ENCODE results near the gene NT5C3B.
"Not testable (repeated sequence)": the region's sequence is repeated elsewhere in the genome, so short reads cannot be mapped to it uniquely, and the experiment has no call there.

Gene NT5C3B

GRCh38 chr17:41837761-41838538 lies 1.9 kb upstream of the NT5C3B start, which contains the start of gene KLHL10:
KLHL10 (plus strand) TSS chr17:41837825; CDS start chr17:41837933, 108 bp downstream.
- Histone ChIP-seq H3K9me3 (replicated peaks; ENCODE audit: insufficient read depth, low read length) (no peaks in the 10 kb centered on the region), H3K9ac (ENCODE audit: low read length) (peak within 1 kb of the TSS; percentile 37; the same call in 1 of the 2 replicates), H2AFZ (ENCODE audit: low read length) (peak within 1 kb of the TSS; percentile 79), H3K4me3 (ENCODE audit: low read length) (peak within 1 kb of the TSS; percentile 87; the same call in 1 of the 2 replicates), H3F3A (ENCODE audit: insufficient read depth, low read length) (no peaks in the 10 kb centered on the region), H3K36me3 (replicated peaks; ENCODE audit: insufficient read depth, low read length) (no peaks in the 10 kb centered on the region), H3K27me3 (replicated peaks; ENCODE audit: insufficient read depth, low read length) (no peaks in the 10 kb centered on the region), H3K9me2 (replicated peaks; ENCODE audit: insufficient read depth, low read length) (no peaks in the 10 kb centered on the region), H3K4me1 (ENCODE audit: low read length) (peaks cover 6% of the 10 kb centered on the region; the same call in 1 of the 2 replicates), H3K79me2 (ENCODE audit: low read length) (no peaks in the 10 kb centered on the region), H3K27ac (ENCODE audit: low read length) (no peak within 1 kb of the TSS), H4K20me1 (ENCODE audit: insufficient read depth, low read length) (no peaks in the 10 kb centered on the region), H3K4me2 (ENCODE audit: low read depth, low read length) (peak within 1 kb of the TSS; percentile 82)
- no peak for DNase-seq
- no peak for TF ChIP-seq EZH2phosphoT487 (IDR thresholded peaks at IDR 0.05; ENCODE audit: low read length)
- TF ChIP-seq EZH2 (optimal IDR thresholded peaks at IDR 0.05; ENCODE audit: low read depth, low read length) = no peak
- TF ChIP-seq CTCF (IDR thresholded peaks at IDR 0.05; ENCODE audit: low read length) = no peak

- peak overlapping the region; percentile 82 for H3K4me2 ChIP-seq (ENCODE audit: low read depth, low read length)
- H4K20me1 ChIP-seq (ENCODE audit: insufficient read depth, low read length) = no peaks in the 10 kb centered on the region
- TF ChIP-seq CTCF (IDR thresholded peaks at IDR 0.05; ENCODE audit: low read length) (no peak), EZH2 (optimal IDR thresholded peaks at IDR 0.05; ENCODE audit: low read depth, low read length) (no peak), EZH2phosphoT487 (IDR thresholded peaks at IDR 0.05; ENCODE audit: low read length) (no peak)
- peak overlapping the region; percentile 87 for H3K4me3 ChIP-seq (ENCODE audit: low read length)
- H3K36me3 ChIP-seq (replicated peaks; ENCODE audit: insufficient read depth, low read length) = no peaks in the 10 kb centered on the region
- peak overlapping the region; percentile 37; the same call in 1 of the 2 replicates for H3K9ac ChIP-seq (ENCODE audit: low read length)
- H2AFZ ChIP-seq (ENCODE audit: low read length) = peak overlapping the region; percentile 79
- no peak for DNase-seq
- no peaks in the 10 kb centered on the region for H3K9me2 ChIP-seq (replicated peaks; ENCODE audit: insufficient read depth, low read length)
- H3F3A ChIP-seq (ENCODE audit: insufficient read depth, low read length) = no peaks in the 10 kb centered on the region
- H3K27ac ChIP-seq (ENCODE audit: low read length) = no peak overlapping the region
- peaks cover 6% of the 10 kb centered on the region; the same call in 1 of the 2 replicates for H3K4me1 ChIP-seq (ENCODE audit: low read length)
- H3K9me3 ChIP-seq (replicated peaks; ENCODE audit: insufficient read depth, low read length) = no peaks in the 10 kb centered on the region
- no peaks in the 10 kb centered on the region for H3K79me2 ChIP-seq (ENCODE audit: low read length)
- no peaks in the 10 kb centered on the region for H3K27me3 ChIP-seq (replicated peaks; ENCODE audit: insufficient read depth, low read length)
These were observed 641 bp upstream of the NT5C3B start for GRCh38 chr17:41836550-41837196.

- Histone ChIP-seq H3K27me3 (replicated peaks; ENCODE audit: insufficient read depth, low read length) (no peaks in the 10 kb centered on the region), H3F3A (ENCODE audit: insufficient read depth, low read length) (no peaks in the 10 kb centered on the region), H3K4me1 (ENCODE audit: low read length) (peaks cover 6% of the 10 kb centered on the region; the same call in 1 of the 2 replicates), H3K4me3 (ENCODE audit: low read length) (peak overlapping the region; percentile 87), H3K27ac (ENCODE audit: low read length) (no peak overlapping the region), H3K79me2 (ENCODE audit: low read length) (no peaks in the 10 kb centered on the region), H3K9ac (ENCODE audit: low read length) (peak overlapping the region; percentile 79), H3K4me2 (ENCODE audit: low read depth, low read length) (peak overlapping the region; percentile 63), H2AFZ (ENCODE audit: low read length) (peak overlapping the region; percentile 78), H3K9me2 (replicated peaks; ENCODE audit: insufficient read depth, low read length) (no peaks in the 10 kb centered on the region), H4K20me1 (ENCODE audit: insufficient read depth, low read length) (no peaks in the 10 kb centered on the region), H3K9me3 (replicated peaks; ENCODE audit: insufficient read depth, low read length) (no peaks in the 10 kb centered on the region), H3K36me3 (replicated peaks; ENCODE audit: insufficient read depth, low read length) (no peaks in the 10 kb centered on the region)
- DNase-seq = no peak
- no peak for TF ChIP-seq EZH2phosphoT487 (IDR thresholded peaks at IDR 0.05; ENCODE audit: low read length)
- no peak for TF ChIP-seq EZH2 (optimal IDR thresholded peaks at IDR 0.05; ENCODE audit: low read depth, low read length)
- no peak for TF ChIP-seq CTCF (IDR thresholded peaks at IDR 0.05; ENCODE audit: low read length)
These were observed 725 bp downstream of the NT5C3B start for GRCh38 chr17:41835214-41835799.

GRCh38 chr17:41829961-41830360 lies 6.1 kb downstream of the NT5C3B start:
- not testable (repeated sequence) for H3K27me3 ChIP-seq (replicated peaks; ENCODE audit: insufficient read depth, low read length); H3K36me3 ChIP-seq (replicated peaks; ENCODE audit: insufficient read depth, low read length); H3F3A ChIP-seq (ENCODE audit: insufficient read depth, low read length); H3K4me1 ChIP-seq (ENCODE audit: low read length); H3K4me3 ChIP-seq (ENCODE audit: low read length); H3K9me2 ChIP-seq (replicated peaks; ENCODE audit: insufficient read depth, low read length); DNase-seq; H3K79me2 ChIP-seq (ENCODE audit: low read length); H4K20me1 ChIP-seq (ENCODE audit: insufficient read depth, low read length); H2AFZ ChIP-seq (ENCODE audit: low read length); H3K9me3 ChIP-seq (replicated peaks; ENCODE audit: insufficient read depth, low read length); H3K27ac ChIP-seq (ENCODE audit: low read length); H3K4me2 ChIP-seq (ENCODE audit: low read depth, low read length); H3K9ac ChIP-seq (ENCODE audit: low read length)
